ENCODE measurements around the gene SSTR3.

Gene SSTR3

DNA sequence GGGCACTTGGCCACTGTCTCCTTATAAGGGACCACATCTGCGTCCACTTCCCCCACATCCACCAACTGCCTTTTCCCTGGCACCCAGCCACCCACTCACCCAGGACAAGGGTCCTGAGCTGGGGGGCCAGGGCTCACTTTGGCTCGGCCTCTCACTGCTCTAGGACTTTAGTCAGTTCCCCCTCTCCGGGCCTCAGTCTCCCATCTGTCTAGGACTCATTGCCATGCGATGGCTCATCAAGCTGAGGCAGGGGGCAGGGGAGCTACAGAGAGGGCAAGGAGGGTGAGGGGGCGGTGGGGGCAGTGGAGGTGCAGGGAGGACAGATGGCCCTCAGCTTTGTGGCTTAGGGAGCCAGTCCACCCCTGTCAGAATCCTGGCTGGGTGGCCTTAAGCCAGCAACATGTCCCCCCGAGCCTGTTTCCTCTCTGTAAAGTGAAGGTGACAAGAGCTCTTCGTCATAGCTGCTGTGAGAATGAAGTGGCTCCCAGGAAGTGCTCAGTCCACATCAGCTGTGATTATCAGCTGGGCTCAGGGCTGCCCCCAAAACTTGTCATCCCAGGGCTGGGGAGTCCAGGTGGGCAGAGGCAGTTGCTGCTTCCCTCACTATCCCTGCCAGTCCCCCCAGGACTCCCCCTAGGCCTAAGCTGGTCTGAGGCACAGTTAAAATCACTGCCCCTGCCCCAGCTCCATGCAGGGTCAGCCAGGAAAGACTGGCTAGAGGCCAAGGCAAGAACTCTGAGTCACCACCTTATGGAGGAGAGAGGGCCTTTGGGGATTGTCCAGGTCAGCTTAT, 16.9 kb upstream of the SSTR3 start:
- peak; percentile 86 for DNase-seq (ENCODE audit: low read depth, low spot score)

DNA sequence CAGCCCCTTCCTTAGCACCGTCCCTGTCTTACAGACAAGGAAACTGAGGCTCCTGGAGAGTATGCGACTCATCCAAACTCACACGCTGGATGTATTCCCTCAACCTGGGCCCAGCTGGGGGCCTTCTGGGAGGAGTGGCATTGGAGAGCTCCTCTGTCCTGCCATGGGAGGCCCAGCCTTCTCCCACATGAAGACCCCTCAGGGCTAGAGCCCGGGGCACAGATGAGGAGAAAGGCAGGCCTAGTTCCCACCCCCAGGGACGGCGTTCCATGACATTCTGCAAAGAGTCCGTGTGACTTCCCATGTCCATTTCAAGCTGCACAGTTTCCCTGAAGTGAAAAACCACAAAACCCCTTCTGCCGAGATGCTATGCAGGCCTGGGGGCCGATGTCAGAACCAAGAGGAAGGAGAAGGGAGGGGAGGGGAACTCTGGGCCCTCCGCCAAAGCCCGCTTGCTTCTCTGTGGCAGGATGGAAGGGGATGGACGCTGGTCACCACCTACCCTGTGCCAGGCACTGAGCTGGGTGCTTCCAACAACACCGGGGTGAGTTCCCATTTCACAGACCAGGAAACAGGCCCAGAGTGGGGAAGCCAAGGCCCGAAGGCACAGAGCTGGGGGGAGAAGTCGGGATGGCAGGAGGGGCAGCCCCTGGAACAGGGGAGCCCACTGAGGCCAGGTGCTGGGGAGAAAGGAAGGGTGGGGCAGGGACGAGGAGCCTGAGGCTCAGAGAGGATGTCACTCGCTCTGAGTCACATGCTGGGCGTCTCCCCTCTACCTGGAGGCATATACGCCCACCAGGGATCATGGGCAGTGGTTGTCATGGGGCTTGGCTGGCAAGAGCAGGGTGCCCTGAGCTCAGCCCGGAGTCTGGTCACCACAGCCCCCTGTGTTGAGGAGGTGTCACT, 16.1 kb upstream of the SSTR3 start:
- DNase-seq (ENCODE audit: low read depth, low spot score) = peak; percentile 84

DNA sequence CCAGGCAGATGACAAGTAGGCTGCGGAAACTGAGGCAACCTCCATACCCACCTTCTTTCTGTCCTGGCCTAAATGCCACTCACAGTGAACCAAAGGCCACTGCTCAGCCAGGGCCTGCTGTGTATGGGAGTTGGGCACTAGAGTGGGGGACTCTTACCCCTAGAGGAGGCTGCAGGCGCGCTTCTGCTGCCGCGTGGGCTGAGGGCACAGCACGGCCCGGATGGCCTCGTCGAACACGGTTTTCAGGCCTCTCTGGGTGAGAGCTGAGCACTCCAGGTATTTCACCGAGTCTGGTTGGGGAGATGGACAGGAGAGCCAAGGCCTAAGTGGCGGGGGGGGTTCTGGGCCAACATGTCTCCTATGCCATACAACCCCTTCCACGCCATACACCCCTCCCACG, 14.2 kb upstream of the SSTR3 start:
- no peak for DNase-seq (ENCODE audit: low read depth, low spot score)

DNA sequence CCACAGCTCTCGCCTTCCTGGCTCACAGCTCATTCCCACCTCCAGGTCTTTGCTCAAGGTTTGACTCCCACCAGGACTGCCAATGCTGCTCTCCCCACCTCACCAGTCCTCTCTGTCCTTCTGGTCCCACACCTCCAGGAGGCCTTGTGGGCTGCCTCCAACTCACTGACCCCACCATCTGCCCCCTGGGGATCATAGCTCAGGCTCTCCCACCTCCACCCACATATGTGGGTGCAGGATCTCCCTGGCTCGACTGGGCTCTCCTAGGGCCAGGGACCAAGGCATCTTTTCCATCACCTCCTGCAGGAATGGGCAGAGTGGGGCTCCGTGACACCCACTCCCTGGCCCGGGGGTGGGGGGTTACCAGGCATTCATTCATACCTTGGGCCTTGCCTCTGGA, 13.8 kb upstream of the SSTR3 start:
- no peak for DNase-seq (ENCODE audit: low read depth, low spot score)

DNA sequence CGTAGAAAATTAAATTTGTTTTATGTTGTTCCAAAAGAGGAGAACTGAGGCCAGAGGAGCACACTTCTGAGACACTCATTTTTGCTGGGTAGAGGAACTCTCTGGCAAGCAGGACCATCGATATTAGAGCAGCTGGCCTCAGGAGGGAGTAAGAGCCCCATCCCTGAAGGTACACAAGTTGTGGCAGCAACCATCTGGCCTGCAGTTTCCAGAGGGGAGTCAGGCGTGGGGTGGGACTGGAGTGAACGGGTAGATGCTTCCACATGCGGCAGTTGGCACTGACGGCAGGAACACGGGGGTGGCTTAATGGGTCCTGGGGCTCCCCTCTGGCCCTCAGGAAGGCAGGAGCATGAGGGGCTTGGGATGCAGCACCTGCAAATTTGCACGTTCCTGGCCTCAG, 13.2 kb upstream of the SSTR3 start:
- no peak for DNase-seq (ENCODE audit: low read depth, low spot score)

DNA sequence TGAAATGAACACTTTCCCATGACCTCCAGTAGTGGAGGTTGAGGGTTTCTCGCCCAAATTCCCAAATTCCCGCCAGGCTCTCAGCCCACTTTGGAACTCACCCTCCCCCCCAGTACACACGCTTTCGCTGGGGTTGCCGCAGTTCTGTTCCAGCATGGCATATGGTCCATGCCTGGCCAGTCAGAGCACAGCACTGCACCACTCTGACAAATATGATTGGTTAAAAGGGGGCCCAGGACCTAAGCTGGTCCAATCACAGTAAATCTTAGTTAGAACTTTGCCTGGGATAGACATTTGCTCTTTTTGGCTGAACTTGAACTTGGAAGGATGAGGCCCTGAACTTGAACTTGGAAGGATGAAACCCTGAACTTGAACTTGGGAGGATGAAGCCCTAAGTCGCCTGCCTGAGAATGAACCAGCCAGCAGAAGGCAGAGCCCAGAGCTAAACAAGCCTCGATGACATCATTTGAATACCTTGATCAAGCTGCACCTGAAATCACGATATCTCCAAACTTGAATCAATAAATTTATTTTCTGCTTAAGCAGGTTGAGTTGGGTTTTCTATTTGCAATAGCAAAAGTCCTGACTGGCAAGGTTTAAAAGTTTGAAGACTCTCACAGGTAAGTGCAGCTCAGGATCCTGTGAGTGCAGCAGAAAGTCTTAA, 12.6 kb upstream of the SSTR3 start:
- no peak for DNase-seq (ENCODE audit: low read depth, low spot score)

DNA sequence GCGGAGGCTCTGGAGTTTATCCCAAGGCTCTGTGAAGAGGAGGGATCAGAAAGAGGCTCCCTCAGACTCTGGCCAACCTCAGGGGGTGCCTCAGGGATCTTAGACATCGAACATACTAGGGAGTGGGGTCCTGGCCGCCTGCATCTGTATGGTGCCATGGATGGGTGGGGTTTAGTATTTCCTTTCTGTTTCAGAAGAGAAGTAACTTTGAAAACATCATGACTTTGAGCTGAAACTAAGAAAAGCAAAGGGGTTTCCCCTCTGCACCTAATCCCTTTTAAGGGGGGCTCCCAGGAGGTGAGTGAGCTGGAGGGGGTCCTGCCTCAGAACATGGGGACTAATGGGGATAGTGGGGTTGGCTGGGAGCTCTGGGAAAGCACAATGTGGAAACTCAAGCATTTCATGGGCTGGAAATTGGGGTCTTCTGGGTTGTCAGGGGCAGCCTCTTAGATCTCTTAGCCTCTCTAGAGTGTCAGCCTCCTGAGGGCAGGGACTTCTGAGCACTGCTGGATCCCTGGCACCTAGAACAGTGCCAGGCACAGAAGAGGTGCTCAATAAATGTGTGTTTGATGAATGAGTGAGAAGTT, 11.8 kb upstream of the SSTR3 start:
- no peak for DNase-seq (ENCODE audit: low read depth, low spot score)

DNA sequence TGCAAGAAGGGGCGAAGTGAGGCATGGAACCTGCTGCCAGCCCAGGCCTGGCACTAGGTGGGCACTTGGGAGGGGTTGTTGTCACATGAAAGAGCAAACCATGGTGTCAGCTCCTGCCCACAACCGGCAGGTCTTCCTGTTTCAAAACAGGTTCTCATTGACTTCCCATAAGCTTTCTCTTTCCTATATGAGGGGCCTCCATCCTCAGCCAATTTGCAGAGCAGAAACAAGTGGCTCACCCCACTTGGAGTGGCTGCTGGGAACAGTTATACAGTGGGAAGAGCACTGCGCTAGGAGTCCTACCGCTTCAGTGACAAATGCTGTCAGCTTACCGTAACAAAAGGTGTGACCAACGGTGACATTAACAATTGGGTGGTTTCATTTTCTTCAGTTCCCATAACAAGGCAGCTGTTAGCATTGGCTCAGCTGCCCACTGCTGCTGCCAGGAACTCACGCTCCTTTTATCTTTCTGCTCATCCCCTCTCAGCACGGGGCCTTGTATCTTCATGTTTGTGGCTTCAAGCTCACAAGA, 10.2 kb upstream of the SSTR3 start:
- no peak for DNase-seq (ENCODE audit: low read depth, low spot score)

DNA sequence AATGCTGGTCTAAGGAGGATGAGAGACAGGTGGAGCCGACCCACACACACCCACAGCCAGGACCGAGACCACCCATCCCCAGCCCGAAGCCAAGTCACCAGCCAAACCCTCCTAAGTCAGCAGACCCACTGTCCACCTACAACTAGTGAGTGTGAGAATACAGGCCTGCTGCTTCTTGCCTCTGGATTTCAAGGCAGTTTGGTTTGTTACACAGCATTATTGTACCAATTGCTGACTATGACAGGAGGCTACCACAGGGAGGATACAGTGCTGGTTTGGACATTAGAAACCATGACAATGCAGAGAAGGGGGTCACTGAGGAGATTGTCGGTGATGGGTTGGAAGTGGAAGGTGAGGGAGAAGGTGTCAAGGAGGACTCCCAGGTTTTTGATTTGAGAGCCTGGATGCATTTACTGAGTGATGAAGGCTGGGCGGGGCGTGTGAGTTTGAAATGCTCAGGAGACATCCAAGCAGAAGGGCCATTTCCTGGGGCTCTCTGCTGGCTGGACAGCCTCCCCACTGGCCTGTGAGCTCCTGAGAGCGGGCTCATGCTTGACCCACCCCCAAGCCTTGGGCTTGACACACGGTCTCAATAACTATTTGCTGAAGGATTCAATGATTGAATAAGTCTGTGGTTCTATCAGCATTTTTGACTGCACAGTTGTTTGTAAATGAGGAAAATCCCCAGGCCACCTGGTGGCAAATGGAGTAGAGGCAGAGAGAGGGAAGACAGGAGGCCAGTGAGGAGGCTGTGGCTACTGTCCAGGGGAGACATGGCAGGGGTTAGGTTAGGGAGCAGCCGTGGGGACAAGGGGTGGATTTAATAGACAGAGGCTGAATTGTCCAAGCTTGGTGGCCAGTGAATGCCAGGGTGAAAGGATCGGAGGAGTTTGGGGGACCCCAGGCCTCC, 9.4 kb upstream of the SSTR3 start:
- no peak for DNase-seq (ENCODE audit: low read depth, low spot score)

DNA sequence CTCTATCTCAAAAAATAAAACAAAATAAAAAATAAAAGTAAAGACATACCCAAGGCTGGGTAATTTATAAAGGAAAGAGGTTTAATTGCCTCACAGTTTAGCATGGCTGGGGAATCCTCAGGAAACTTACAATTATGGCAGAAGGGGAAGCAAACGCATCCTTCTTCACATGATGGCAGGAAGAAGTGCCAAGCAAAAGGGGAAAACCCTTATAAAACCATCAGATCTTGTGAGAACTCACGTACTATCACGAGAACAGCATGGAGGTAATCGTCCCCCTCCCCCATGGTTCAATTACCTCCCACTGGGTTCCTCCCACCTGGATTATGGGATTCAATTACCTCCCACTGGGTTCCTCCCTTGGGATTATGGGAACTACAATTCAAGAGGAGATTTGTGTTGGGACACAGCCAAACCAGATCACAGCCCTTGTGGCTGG, 8.3 kb upstream of the SSTR3 start:
- no peak for DNase-seq (ENCODE audit: low read depth, low spot score)

DNA sequence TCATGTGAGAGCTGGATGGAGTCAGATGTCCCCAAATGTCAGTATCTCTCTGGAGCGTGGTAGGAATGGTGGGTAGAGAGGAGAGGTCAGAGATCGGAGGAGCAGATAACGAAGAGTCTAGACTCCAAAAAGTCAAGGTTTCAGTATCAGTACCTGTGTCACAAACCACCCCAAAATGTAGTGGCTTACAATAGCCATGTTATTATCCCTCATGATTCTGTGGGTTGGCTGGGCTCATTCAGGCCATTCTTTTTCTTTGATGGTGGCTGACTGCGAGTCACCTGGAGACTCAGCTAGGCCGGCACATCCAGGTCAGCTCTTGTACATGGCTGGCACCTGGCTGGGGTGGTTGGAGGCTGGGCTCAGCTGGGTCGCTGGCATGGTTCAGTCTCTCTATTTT, 7.3 kb upstream of the SSTR3 start:
- no peak for DNase-seq (ENCODE audit: low read depth, low spot score)

DNA sequence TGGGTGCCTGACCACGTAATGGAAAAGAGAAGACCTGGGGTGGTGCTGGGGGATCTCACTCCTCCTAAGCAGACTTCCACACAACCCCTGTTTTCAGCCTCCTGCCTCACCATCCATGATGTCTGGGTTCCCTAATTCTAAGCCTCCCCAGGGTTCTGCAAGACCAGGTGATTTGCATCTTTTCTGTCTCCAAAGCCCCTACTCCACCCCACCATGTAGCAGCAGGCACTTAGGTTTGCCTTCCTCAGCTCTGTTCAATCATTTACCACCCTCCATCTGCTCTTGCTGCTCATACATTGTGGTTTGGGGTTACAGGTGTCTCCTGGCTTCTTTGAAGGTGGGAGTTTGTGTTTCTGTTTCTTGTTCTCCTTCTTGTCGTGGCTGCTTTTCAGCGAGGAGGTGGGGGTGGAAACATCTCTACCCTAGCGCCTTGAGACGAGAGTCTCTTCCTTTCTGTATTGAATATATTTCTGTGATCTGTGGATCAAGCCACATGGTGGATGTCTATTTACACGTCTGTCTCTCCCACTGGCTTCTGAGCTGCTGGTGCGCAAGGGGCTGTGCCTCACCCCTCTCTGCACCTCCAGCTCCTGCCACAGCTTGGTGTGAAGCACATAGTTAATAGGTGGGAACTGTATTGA, 6.6 kb upstream of the SSTR3 start:
- no peak for DNase-seq (ENCODE audit: low read depth, low spot score)

DNA sequence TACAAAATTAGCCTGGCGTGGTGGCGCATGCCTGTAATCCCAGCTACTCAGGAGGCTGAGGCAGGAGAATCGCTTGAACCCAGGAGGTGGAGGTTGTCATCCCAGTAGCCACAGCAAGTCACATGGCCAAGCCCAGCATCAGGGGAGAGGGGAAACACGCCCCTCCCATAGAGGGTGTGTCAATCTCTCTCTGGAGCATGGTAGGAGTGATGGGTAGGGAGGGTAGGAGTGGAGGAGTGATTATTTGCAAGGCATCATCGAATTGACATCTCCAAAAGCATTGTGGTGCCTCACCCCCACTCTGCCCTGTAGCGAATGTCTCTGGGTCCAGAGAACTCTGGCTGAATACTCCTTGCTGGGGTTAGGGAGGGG, 6.1 kb upstream of the SSTR3 start:
- DNase-seq (ENCODE audit: low read depth, low spot score) = no peak

DNA sequence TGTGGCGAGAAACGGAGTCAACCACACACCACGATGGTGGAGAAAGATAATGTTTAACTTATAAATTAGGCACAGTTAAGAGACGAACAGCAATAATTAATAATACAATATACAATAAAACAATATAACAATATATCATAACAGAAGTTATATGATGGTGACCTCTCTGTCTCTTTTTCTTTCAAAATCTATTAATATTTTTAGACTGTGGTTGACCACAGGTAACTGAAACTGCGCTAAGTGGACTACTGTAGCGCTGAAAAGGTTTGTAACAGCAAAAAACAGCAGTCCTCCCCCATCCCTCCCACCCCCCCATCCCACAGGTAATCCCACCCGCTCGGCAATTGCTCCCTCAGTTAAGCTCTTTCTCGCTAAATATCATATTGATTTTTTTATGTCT, 3.6 kb upstream of the SSTR3 start:
- DNase-seq (ENCODE audit: low read depth, low spot score) = no peak

DNA sequence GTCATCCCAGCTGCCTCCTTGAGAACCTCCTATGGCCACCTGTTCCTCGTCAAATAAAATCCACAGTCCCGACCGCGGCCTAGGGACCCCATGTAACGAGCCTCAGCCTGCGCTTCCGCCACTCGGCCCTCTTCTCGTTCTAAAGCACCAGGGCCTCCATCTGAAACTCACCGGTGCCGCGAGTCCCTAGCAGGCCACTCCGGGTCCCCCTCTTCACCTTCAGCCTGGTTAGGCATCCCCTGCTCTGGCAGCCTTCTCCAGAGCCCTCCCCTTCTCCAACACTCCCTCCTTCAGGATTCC, 2.4 kb upstream of the SSTR3 start:
- no peak for DNase-seq (ENCODE audit: low read depth, low spot score)

DNA sequence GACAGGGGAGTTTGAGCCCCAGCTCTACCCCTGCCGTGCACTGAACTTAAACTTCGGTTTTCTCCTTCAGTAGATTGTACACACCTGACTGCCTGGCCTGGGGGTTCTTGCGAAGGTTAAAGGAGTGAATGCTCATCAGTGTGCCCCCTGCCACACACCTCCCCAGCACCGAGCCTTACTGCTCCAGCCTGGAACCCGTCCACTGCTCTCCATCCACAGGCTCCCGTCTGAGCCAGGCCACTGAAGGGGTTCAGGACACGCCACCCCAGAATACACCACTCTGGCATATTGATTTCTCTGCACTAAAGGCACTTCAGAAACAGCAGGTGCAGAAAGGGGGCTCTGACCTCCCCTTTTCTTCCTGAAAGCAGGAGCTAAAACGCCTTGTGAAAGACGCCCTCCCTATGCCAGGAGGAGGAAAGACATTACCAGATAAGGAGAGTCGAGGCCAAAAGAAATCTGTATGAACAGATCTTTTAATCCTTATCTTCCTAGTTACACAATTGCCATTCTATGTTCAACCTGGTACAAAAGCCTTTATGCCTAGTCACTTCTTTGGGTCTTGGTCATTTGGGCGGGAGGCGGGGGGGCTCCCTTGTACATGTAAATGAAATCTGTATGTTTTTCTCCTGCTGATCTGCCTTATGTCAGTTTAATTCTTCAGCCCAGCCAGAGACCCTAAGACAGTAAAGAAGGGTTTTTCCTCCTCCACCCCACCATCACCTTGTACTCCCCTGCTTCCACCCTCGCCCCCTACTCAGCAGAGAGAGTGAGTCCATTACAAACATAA, 1.9 kb upstream of the SSTR3 start:
- DNase-seq (ENCODE audit: low read depth, low spot score) = no peak

DNA sequence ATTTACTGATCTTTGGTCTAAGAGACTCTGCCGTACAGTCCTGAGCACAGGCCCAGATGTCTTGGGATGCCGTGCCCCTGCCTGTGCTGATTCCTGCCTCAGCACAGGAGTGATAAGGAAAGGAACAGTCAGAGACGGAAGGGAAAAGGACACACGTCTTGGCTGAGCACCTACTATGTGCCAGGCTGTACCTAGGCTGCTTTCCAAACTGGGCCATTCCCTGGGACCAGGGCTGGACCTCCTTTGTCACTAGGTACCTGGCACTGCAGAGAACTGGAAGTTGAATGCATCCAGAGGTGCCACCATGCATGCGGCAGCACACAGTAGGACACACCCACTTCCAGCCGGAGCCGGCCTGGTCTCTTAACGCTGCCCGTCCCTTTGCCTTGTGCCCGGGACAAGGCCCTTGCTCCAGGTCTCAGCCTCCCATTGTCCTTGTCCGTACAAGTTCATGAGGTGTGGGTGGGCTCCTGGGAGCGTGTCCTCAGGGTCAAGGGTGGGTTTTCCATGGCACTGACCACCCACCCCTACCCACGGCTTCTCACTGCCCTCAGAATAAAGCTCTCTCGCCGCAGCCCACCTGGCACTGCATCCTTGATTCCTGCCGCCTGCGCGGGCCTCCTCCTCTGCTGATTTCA, 1.1 kb upstream of the SSTR3 start:
- no peak for DNase-seq (ENCODE audit: low read depth, low spot score)

DNA sequence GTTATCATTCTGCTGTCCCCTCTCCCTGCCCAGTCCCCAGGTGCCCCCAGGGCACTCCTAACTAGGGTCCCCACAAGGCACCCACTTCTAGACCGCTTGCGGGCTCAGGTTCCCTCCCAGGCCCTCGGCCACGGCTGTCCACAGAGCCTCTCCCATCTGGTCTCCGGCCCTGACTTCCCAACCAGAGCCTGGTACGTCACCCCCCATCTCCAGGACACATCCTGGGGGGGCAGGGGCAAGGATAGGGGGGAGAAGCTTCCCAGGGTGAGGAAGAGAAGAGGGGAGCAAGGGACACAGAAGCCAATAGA, 457 bp downstream of the SSTR3 start:
- DNase-seq (ENCODE audit: low read depth, low spot score) = no peak

Measured in astrocyte of the hippocampus (primary cell).